ENCODE data around the gene PPM1E. TPM values are rescaled to one million over a fixed set of nuclear protein-coding genes. Genes with fewer than 3 reads are reported as not detected.

The PPM1E gene
- total RNA-seq, 2 donors from 2014 or later, result 0.07 to 0.12 TPM

DNA sequence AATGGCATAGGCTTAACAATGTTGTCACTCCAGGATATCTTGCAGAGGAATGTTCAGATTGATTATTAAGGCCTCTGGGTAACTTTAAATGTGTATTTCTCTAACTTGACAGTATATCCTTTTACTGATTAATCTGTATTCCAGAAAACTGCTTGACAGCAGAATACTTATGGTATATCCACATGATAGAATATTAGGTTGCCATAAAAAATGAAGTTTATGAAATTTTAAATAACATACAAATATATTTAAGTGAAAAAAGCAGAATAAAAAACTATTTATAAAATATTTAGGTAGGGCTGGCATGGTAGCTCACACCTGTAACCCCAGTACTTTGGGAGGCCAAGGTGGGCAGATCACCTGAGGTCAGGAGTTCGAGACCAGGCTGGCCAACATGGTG lies 244.4 kb downstream of the PPM1E start:
- Mint-ChIP-seq H3K4me3 (no peak overlapping the region), H3K36me3 (ENCODE audit: insufficient read depth in 2 of 2) (peaks cover 2 to 10% of the 10 kb centered on the region in 2 donors), H3K27ac (no peak overlapping the region), H3K9me3 (no peaks in the 10 kb centered on the region), H3K27me3 (ENCODE audit: low read depth) (no peaks in the 10 kb centered on the region), H3K4me1 (ENCODE audit: low read depth) (peaks cover 40% of the 10 kb centered on the region)
- DNase-seq, result no peak
- no peak for ATAC-seq (replicated peaks in 1 of 2)

DNA sequence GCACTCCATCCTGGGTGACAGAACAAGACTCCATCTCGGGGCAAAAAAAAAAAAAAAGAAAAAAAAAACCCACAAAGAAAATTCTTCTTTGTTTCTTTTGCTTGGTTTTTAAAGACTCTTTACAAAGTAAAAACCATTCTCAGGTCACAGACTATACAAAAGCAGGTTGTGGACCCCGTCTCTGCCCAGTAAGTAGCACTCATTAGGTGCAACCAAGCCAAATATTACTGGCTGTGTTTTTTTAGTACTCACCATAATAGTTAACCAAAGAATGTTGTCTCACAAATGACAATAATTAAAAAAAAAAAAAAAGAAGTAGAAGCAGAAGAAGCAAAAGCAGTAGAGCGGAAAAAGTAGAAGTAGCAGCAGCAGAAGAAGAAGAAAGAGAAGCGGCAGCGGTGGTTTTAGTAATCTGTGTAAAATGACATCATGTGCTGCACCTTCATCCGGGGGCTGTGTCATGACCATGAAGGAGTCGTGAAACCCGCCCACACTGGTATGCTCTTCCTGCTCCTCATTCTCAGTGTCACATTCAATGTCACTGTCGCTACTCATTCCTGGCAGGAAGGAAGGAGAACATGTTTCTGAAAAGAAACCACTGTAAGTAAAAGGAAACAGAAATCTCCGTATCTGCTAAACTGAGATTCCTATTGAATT lies 245.6 kb downstream of the PPM1E start:
- peak; percentile 81 to 88 for DNase-seq
- Mint-ChIP-seq H3K36me3 (ENCODE audit: insufficient read depth in 2 of 2) (peaks cover 2 to 10% of the 10 kb centered on the region in 2 donors), H3K4me3 (peak overlapping the region; percentile 72 to 93), H3K27me3 (ENCODE audit: low read depth) (no peaks in the 10 kb centered on the region), H3K4me1 (ENCODE audit: low read depth) (peaks cover 40% of the 10 kb centered on the region), H3K27ac (peak overlapping the region; percentile 94), H3K9me3 (no peaks in the 10 kb centered on the region)
- peak; percentile 99 to 100 for ATAC-seq (replicated peaks in 1 of 2)

DNA sequence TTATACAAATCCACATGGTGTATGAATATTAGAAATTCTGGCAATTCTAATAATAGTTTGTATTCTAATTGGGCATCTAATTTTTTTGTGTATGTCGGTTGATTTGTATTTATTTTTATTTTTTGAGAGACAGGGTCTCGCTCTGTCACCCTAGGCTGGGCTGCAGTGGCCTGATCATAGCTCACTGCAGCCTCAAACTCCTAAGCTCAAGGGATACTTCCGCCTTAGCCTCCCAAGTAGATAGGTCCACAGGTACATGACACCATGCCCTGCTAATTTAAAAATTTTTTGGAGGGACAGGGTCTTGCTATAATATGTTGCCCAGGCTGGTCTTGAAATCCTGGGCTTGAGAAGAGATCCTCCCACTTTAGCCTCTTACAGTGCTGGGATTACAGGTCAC lies 246.5 kb downstream of the PPM1E start:
- Mint-ChIP-seq H3K36me3 (ENCODE audit: insufficient read depth in 2 of 2) (peaks cover 2 to 10% of the 10 kb centered on the region in 2 donors), H3K27ac (peak overlapping the region; percentile 94), H3K27me3 (ENCODE audit: low read depth) (no peaks in the 10 kb centered on the region), H3K4me1 (ENCODE audit: low read depth) (peaks cover 40% of the 10 kb centered on the region), H3K9me3 (no peaks in the 10 kb centered on the region), H3K4me3 (peak overlapping the region in 1 of 2 donors; percentile 93)
- DNase-seq (no peak), ATAC-seq (replicated peaks in 1 of 2) (no peak)

DNA sequence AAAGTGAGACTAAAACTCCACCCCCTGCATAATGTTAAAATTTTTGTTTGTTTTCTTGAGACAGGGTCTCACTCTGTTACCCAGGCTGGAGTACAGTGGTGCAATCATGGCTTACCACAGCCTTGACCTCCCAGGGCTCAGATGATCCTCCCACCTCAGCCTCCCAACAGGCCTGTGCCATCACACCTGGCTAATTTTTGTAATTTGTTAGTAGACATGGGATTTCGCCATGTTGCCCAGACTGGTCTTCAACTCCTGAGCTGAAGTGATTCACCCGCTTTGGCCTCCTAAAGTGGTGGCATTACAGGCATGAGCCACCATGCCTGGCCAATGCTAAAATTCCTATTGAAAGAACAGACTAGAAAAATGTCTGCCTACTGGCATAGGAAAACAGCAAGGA lies 247.2 kb downstream of the PPM1E start:
- peak overlapping the region; percentile 71 for H3K27ac Mint-ChIP-seq
- H3K4me3 Mint-ChIP-seq, result no peak overlapping the region
- H3K36me3 Mint-ChIP-seq (ENCODE audit: insufficient read depth in 2 of 2), result peaks cover 2 to 7% of the 10 kb centered on the region in 2 donors
- H3K9me3 Mint-ChIP-seq, result no peaks in the 10 kb centered on the region
- ATAC-seq (replicated peaks in 1 of 2) (no peak), DNase-seq (no peak)
- peaks cover 40% of the 10 kb centered on the region for H3K4me1 Mint-ChIP-seq (ENCODE audit: low read depth)
- H3K27me3 Mint-ChIP-seq (ENCODE audit: low read depth), result no peaks in the 10 kb centered on the region

DNA sequence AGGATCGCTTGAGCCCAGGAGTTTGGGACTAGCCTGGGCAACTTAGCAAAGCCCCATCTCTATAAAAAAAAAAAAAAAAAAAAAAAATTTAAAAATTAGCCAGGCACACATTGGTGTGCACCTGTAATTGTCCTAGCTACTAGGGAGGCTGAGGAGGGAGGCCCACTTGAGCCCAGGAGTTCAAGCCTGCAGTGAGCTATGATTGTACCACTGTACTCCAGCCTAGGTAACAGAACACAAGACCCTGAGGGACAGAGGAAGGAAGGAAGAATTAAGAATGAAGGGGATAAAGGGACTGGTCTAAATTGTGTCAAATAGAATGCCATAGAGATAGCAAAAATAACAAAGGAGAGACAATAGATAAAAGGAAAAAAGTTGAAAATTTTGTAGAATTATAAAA lies 248.2 kb downstream of the PPM1E start:
- H3K9me3 Mint-ChIP-seq, result no peaks in the 10 kb centered on the region
- H3K4me1 Mint-ChIP-seq (ENCODE audit: low read depth), result peaks cover 40% of the 10 kb centered on the region
- no peaks in the 10 kb centered on the region for H3K27me3 Mint-ChIP-seq (ENCODE audit: low read depth)
- DNase-seq, result no peak
- ATAC-seq (replicated peaks in 1 of 2), result no peak
- peaks cover 2 to 3% of the 10 kb centered on the region in 2 donors for H3K36me3 Mint-ChIP-seq (ENCODE audit: insufficient read depth in 2 of 2)
- H3K4me3 Mint-ChIP-seq, result no peak overlapping the region
- H3K27ac Mint-ChIP-seq, result peak overlapping the region; percentile 32

DNA sequence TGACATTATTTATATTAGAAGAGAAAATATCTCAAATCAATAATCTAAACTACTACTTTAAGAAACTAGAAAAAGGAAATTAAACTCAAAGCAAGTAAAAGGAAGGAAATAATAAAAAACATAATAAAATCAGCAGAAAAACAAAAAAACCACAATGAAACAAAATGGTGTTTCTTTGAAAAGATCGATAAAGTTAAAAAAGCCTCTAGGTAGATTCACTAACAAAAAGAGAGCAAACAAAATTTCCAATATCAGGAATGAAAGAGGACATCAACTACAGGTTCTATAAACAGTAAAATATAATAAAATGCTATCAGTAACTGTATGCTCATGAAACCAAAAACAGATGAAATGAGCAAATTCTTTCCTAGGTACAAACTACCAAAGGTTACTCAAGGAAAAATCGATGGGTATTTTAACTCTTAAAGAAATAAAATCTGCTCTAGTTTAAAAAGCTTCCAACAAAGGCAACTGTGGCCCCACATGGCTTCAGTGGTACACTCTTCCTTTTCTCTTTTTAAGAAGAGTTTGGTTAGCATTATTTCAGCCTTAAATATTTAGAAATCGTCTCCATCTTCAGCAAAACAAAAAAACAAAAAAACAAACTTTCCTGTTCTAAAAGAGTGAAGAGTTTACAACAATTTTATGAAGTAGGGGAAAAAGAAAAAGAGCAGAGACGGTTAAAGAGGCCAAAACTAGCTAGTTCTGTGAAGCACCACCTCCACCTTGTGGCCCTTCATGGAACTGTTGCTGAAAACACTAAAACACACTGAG lies 248.9 kb downstream of the PPM1E start:
- DNase-seq (peak; percentile 68 to 70), ATAC-seq (replicated peaks in 1 of 2) (peak in 1 of 2 donors; percentile 43)
- H3K9me3 Mint-ChIP-seq, result no peaks in the 10 kb centered on the region
- peak overlapping the region in 1 of 2 donors; percentile 67 for H3K4me3 Mint-ChIP-seq
- peaks cover 40% of the 10 kb centered on the region for H3K4me1 Mint-ChIP-seq (ENCODE audit: low read depth)
- H3K36me3 Mint-ChIP-seq (ENCODE audit: insufficient read depth in 2 of 2), result peaks cover 2% of the 10 kb centered on the region in 2 donors
- H3K27ac Mint-ChIP-seq, result peak overlapping the region; percentile 85
- H3K27me3 Mint-ChIP-seq (ENCODE audit: low read depth), result no peaks in the 10 kb centered on the region

DNA sequence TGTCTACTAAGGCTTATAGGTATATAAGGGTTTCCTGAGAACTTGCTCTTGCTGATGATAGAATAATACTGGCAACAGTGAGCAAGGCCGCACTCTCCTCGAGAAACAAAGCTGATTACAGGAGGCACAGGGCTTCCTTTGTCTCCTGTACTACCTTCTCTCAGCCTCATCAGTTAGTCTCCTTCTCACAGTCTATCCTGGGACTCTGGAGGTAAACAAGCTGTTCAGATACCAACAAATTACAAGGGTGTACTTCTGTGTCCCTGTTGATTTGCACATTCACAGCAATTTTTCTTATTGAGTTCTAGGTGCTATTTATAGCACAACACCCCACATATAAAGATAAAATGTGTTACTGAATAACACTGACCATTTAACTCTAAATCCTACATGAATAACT lies 252.3 kb downstream of the PPM1E start:
- Mint-ChIP-seq H3K4me3 (no peak overlapping the region), H3K27ac (peak overlapping the region; percentile 6), H3K36me3 (ENCODE audit: insufficient read depth in 2 of 2) (peaks cover 0 to 3% of the 10 kb centered on the region in 2 donors), H3K27me3 (ENCODE audit: low read depth) (no peaks in the 10 kb centered on the region), H3K9me3 (no peaks in the 10 kb centered on the region), H3K4me1 (ENCODE audit: low read depth) (peaks cover 11% of the 10 kb centered on the region)
- DNase-seq, result no peak
- no peak for ATAC-seq (replicated peaks in 1 of 2)

DNA sequence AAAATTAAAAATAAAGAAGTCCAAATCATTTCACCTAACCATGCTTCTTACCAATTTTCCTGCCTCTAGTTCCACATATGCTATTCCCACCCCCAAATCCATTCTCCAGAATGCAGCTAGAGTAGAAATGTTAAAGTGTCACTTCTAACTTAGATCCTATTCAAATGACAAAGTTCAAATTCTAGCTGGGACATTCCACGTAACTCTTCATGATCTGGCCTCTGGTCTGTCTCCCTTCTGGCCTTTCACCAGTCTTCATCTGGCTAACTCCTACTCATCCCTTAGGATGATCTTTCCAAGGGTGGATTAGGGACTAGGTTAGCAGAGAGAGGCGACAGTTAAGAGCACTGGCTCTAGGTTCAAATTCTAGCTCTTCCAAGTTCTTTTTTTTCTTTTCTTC lies 253.1 kb downstream of the PPM1E start:
- Mint-ChIP-seq H3K4me1 (ENCODE audit: low read depth) (peaks cover 6% of the 10 kb centered on the region), H3K27me3 (ENCODE audit: low read depth) (no peaks in the 10 kb centered on the region), H3K27ac (no peak overlapping the region), H3K9me3 (no peaks in the 10 kb centered on the region), H3K36me3 (ENCODE audit: insufficient read depth in 2 of 2) (peaks cover 0 to 3% of the 10 kb centered on the region in 2 donors), H3K4me3 (no peak overlapping the region)
- no peak for DNase-seq
- ATAC-seq (replicated peaks in 1 of 2), result no peak

DNA sequence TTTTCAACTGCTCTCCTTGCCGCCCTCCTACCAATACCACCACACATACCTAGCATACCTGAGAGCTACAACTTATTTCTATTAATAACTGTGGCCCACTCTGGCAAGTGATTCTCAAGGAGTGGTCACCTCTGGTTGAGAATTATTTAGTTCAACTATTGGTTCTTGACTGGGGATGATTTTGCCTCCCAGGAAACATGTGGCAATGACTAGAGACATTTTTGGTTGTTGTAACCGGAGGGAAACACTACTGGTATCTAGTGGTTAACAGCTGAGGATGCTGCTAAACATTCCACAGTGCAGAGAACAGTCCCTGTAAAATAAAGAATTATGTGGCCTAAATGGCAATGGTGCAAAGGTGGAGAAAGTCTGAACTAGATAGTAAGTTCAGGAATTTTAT lies 254.4 kb downstream of the PPM1E start:
- H3K4me1 Mint-ChIP-seq (ENCODE audit: low read depth), result peaks cover under 1% of the 10 kb centered on the region
- no peak overlapping the region for H3K4me3 Mint-ChIP-seq
- H3K27ac Mint-ChIP-seq, result peak overlapping the region; percentile 77
- ATAC-seq (replicated peaks in 1 of 2) (no peak), DNase-seq (no peak)
- H3K27me3 Mint-ChIP-seq (ENCODE audit: low read depth), result no peaks in the 10 kb centered on the region
- H3K36me3 Mint-ChIP-seq (ENCODE audit: insufficient read depth in 2 of 2), result peaks cover 0 to 3% of the 10 kb centered on the region in 2 donors
- H3K9me3 Mint-ChIP-seq, result no peaks in the 10 kb centered on the region

DNA sequence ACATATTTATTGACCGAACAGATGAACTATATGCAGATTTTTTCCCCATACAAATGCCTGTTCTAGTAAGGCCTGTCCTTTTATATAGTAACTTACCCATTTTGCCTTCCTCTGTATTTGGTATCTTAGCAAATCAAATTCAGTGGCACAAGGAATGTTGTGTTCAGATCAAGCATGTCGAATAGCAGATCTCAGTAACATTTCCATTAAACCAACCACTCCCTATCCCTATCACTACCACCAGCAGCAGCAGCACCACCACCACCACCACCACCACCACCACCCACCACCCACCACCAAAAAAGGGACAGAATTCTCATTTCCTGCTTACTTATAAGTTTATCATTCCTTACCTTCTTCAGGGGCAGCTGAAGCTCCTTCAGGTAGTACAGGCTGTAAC lies 256.3 kb downstream of the PPM1E start:
- no peaks in the 10 kb centered on the region for H3K4me1 Mint-ChIP-seq (ENCODE audit: low read depth)
- no peaks in the 10 kb centered on the region for H3K9me3 Mint-ChIP-seq
- DNase-seq, result no peak
- no peaks in the 10 kb centered on the region for H3K27me3 Mint-ChIP-seq (ENCODE audit: low read depth)
- H3K36me3 Mint-ChIP-seq (ENCODE audit: insufficient read depth in 2 of 2), result peaks cover 0 to 3% of the 10 kb centered on the region in 2 donors
- no peak overlapping the region for H3K4me3 Mint-ChIP-seq
- no peak overlapping the region for H3K27ac Mint-ChIP-seq
- no peak for ATAC-seq (replicated peaks in 1 of 2)

DNA sequence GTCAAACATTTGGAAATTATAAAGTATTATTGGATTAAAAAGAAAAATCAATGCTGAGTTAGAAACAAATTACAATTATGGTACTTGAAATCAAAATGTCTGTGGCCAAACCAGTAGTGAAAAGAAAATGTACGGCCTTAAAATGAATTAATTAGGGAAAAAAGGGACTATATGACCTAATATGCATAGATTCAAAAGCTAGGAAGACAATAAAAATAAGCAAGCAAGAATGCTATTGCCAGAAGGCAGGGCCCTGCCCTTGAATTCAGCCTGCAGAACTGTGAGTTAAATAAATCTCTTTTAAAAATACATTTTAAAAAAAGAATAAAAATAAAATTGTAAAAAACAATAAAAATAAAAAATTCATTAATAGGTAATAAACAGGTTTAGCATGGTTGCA lies 262.4 kb downstream of the PPM1E start:
- ATAC-seq (replicated peaks in 1 of 2), result no peak
- no peak for DNase-seq
- no peak overlapping the region for H3K27ac Mint-ChIP-seq
- peaks cover 2 to 13% of the 10 kb centered on the region in 2 donors for H3K36me3 Mint-ChIP-seq (ENCODE audit: insufficient read depth in 2 of 2)
- H3K4me3 Mint-ChIP-seq, result no peak overlapping the region
- H3K4me1 Mint-ChIP-seq (ENCODE audit: low read depth), result no peaks in the 10 kb centered on the region
- no peaks in the 10 kb centered on the region for H3K27me3 Mint-ChIP-seq (ENCODE audit: low read depth)
- H3K9me3 Mint-ChIP-seq, result no peaks in the 10 kb centered on the region

DNA sequence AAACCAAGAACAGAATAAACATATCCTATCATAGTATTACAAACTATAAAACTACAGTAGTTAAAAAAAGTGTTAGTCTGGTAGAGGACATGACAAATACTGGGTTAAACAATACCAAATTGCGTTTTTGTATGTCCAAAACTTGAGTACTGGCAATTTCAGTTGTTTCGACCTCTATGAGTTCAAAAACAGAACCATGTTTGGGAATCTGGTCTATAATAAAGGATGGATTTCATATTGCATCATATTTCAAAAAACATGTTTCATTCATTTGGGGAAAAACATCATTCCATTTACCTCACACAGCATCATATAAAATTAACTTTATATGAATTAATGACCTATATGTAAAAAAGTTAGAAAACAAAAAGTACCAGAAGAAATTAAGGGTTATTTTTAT lies 269.3 kb downstream of the PPM1E start:
- no peaks in the 10 kb centered on the region for H3K9me3 Mint-ChIP-seq
- no peak for DNase-seq

DNA sequence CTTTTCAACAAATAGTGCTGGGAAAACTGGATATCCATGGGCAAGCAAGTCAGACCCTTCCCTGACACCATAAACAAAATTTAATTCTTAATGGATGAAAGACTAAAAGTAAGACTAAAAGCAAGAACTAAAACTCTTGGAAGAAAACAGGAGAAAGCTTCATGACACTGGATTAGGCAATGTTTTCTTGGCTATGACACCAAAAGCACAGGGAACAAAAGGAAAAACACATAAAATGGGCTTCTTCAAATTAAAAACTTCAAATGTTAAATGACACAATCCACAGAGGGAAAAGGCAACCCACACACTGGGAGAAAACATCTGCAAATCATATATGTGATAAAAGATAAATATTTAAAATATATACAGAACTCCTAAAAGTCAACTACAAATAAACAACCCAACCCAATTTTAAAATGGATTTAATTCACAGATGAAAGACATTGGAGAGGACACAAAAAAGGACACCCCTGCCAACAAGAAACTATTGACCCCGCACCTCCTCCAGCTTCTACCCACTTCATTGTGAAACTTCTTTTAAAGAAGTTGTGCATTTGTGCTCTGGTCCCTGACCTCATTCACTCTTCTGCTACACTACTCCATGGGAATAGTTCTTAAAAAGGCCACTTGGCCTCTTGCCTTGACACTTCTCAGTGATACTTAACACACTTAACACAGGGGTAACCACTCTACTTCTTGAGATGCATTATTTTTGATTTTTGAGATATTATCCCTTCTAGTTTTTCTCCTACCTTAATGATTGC lies 270.7 kb downstream of the PPM1E start:
- Mint-ChIP-seq H3K4me1 (ENCODE audit: low read depth) (no peaks in the 10 kb centered on the region), H3K4me3 (no peak overlapping the region), H3K27ac (peak overlapping the region; percentile 33), H3K36me3 (ENCODE audit: insufficient read depth in 2 of 2) (peaks cover 0 to 7% of the 10 kb centered on the region in 2 donors), H3K9me3 (no peaks in the 10 kb centered on the region), H3K27me3 (ENCODE audit: low read depth) (no peaks in the 10 kb centered on the region)
- ATAC-seq (replicated peaks in 1 of 2) (no peak), DNase-seq (no peak)

More for the DNA sequence above, 269.3 kb downstream of the PPM1E start:
- ATAC-seq (replicated peaks in 1 of 2), result no peak
- H3K4me1 Mint-ChIP-seq (ENCODE audit: low read depth), result no peaks in the 10 kb centered on the region
- peaks cover 0 to 6% of the 10 kb centered on the region in 2 donors for H3K36me3 Mint-ChIP-seq (ENCODE audit: insufficient read depth in 2 of 2)
- no peaks in the 10 kb centered on the region for H3K27me3 Mint-ChIP-seq (ENCODE audit: low read depth)
- H3K4me3 Mint-ChIP-seq, result no peak overlapping the region
- no peak overlapping the region for H3K27ac Mint-ChIP-seq

All from activated T-cell treated with anti-CD3 and anti-CD28 coated beads, Interleukin-2, amount 50 U/mL, for 72 hours (primary cell).